Endometrial microvascular endothelial cells (primary cell): ENCODE data around the gene ADGRE1. TPM values are rescaled to one million over a fixed set of nuclear protein-coding genes. Genes with fewer than 3 reads are reported as not detected.
"Not testable (repeated sequence)": the region's sequence is repeated elsewhere in the genome, so short reads cannot be mapped to it uniquely, and the experiment has no call there.

Experiments used
- in situ Hi-C: cut with HindIII; loops from 2 replicates; pipeline ENCODE4 v1.10.0; 2017; ENCODE audit warnings: low sequenced_read_pairs, low pct_unique_long_range_greater_than_20kb; ENCODE audit errors: inconsistent ontology term
- total RNA-seq: library from RNA; depleted of rRNA; stranded (reverse); fragments of >200 nt; gene quantifications from one replicate; pipeline ENCODE4 v1.2.3, GENCODE V29; 2015; ENCODE audit errors: inconsistent ontology term

Gene ADGRE1
- total RNA-seq, result not detected

- in situ Hi-C loops, result no loop called here
Observed at GRCh38 chr19:6887316-6887715, at the start of gene ADGRE1. Gene ADGRE1 (plus strand): TSS chr19:6887579. CDS start chr19:6887609, 30 bp downstream.

- in situ Hi-C loops, result no loop called here
Observed at GRCh38 chr19:6838062-6838655, 49.2 kb upstream of the ADGRE1 start.

- in situ Hi-C loops, result no loop called here
Observed at GRCh38 chr19:6842871-6843607, 44.3 kb upstream of the ADGRE1 start.

GRCh38 chr19:6847828-6848200 lies 39.6 kb upstream of the ADGRE1 start:
- in situ Hi-C loops, result no loop called here

- in situ Hi-C loops, result no loop called here
Observed at GRCh38 chr19:6848986-6849385, 38.4 kb upstream of the ADGRE1 start.

- in situ Hi-C loops, result no loop called here
Observed at GRCh38 chr19:6849876-6850275, 37.5 kb upstream of the ADGRE1 start.

GRCh38 chr19:6851359-6851758 lies 36.0 kb upstream of the ADGRE1 start:
- in situ Hi-C loops, result no loop called here

- in situ Hi-C loops, result no loop called here
Observed at GRCh38 chr19:6852001-6852400, 35.4 kb upstream of the ADGRE1 start.

- in situ Hi-C loops, result no loop called here
Observed at GRCh38 chr19:6853868-6854267, 33.5 kb upstream of the ADGRE1 start.

GRCh38 chr19:6854758-6855157 lies 32.6 kb upstream of the ADGRE1 start:
- in situ Hi-C loops, result no loop called here

- in situ Hi-C loops, result no loop called here
Observed at GRCh38 chr19:6856749-6857372, 30.5 kb upstream of the ADGRE1 start.

GRCh38 chr19:6861683-6862286 lies 25.6 kb upstream of the ADGRE1 start:
- in situ Hi-C loops, result no loop called here

- in situ Hi-C loops, result no loop called here
Observed at GRCh38 chr19:6862673-6863078, 24.7 kb upstream of the ADGRE1 start.

GRCh38 chr19:6864325-6864940 lies 22.9 kb upstream of the ADGRE1 start:
- in situ Hi-C loops, result no loop called here

GRCh38 chr19:6865849-6866248 lies 21.5 kb upstream of the ADGRE1 start:
- in situ Hi-C loops, result no loop called here

GRCh38 chr19:6866741-6867151 lies 20.6 kb upstream of the ADGRE1 start:
- in situ Hi-C loops, result no loop called here

- in situ Hi-C loops, result no loop called here
Observed at GRCh38 chr19:6868351-6868750, 19.0 kb upstream of the ADGRE1 start.

- in situ Hi-C loops, result not testable (repeated sequence)
Observed at GRCh38 chr19:6869151-6869882, 18.1 kb upstream of the ADGRE1 start.
